Lower leg skin (tissue), 3 donors: ENCODE measurements around the gene KAZN.

Experiments
- POLR2A ChIP-seq, 2 donors: fragments of 450-650 bp; IDR thresholded peaks; one replicate each; pipeline ENCODE4 v1.6.1; 2016 to 2017; ENCODE audit warnings: antibody characterized with exemption in 2 of 2, mild to moderate bottlenecking in 1 of 2, moderate library complexity in 1 of 2
- TF ChIP-seq, protein P1 (sequence below), 3 donors: fragments of 450-650 bp; IDR thresholded peaks; one replicate each; pipeline ENCODE4 v1.5.1; 2016; ENCODE audit warnings: antibody characterized with exemption in 3 of 3, mild to moderate bottlenecking in 3 of 3, moderate library complexity in 2 of 3

DNA sequence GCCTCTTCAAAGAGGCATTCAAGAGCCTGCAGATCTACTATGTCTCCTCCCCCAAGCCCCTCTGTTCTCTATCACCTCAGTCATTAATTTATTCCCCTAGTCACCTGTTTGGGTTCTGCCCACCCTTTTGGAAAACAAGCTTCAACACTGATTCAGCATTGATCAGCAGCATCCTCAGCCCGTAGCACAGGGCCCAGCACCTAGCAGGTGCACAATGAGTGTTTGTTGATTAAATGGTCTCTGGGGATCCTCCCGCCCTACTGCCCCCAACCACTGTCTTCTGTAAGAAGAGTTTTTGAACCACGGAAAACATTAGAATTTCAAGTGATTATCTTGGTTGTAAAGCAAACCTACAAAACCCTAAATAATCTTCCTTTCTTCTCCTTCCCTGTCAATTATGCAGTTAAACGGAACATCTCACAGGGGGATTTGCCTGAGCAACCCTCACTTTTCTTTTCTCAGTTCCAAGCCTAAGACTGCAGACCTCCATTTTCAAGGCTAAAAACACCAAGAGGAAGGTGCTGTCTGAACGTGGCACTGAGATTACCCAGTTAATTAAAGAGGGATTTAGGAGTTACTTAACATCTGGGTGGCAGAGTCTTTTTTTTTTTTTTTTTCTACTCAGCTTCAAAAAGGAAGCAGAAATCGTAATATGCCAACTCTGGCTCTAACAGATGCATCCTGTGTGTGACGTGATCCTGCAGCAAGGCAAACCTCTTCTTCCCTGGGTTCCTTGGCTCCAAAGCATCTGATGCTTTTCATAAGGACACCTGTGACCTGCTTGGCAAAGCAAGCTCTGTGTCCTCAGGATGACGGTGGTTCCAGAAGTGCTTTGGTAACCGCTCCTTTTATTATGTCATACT, 163.0 kb downstream of the KAZN start:
- no peak for TF ChIP-seq POLR2A (IDR thresholded peaks at IDR 0.05)
- TF ChIP-seq, protein P1, sequence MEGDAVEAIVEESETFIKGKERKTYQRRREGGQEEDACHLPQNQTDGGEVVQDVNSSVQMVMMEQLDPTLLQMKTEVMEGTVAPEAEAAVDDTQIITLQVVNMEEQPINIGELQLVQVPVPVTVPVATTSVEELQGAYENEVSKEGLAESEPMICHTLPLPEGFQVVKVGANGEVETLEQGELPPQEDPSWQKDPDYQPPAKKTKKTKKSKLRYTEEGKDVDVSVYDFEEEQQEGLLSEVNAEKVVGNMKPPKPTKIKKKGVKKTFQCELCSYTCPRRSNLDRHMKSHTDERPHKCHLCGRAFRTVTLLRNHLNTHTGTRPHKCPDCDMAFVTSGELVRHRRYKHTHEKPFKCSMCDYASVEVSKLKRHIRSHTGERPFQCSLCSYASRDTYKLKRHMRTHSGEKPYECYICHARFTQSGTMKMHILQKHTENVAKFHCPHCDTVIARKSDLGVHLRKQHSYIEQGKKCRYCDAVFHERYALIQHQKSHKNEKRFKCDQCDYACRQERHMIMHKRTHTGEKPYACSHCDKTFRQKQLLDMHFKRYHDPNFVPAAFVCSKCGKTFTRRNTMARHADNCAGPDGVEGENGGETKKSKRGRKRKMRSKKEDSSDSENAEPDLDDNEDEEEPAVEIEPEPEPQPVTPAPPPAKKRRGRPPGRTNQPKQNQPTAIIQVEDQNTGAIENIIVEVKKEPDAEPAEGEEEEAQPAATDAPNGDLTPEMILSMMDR (IDR thresholded peaks at IDR 0.05): no peak
